DMS79 treated with DMSO at 0.1 percent for 48 hours (cell line): ENCODE results near the gene HOGA1.
"Not testable (repeated sequence)": the region's sequence is repeated elsewhere in the genome, so short reads cannot be mapped to it uniquely, and the experiment has no call there.

Source experiments
- DNase-seq: peaks from one replicate; lab custom pipeline; 2025; lab: John Stamatoyannopoulos, UW

Gene HOGA1

DNA sequence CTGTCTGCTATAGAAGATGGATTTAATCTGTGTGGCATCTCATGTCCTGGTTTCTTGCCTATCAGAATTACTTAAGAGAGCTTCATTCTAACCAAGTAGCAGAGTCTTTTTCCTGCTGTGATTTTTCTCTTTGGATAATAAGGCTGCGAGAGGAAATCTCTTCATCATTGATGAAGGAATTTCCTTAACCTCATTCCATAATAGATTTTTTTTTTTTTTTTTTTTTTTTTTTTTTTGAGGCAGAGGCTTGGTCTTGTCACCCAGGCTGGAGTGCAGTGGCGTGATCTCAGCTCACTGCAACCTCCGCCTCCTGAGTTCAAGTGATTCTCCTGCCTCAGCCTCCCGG lies 65.2 kb downstream of the HOGA1 start:
- not testable (repeated sequence) for DNase-seq

DNA sequence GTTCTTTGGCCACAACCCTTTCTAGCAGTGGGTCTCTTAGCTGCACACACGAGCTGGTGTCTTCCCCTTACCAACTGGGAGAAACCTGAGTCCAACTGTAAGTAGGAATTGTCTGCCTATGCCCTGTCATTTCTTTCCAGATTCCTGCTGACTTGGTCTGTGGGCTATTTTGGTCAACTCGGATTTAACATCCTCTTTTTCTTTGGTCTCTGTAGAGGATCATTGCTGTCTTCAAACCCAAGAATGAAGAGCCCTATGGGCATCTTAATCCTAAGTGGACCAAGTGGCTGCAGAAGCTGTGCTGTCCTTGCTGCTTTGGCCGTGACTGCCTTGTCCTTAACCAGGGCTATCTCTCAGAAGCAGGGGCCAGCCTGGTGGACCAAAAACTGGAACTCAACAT lies 66.5 kb downstream of the HOGA1 start:
- no peak for DNase-seq

DNA sequence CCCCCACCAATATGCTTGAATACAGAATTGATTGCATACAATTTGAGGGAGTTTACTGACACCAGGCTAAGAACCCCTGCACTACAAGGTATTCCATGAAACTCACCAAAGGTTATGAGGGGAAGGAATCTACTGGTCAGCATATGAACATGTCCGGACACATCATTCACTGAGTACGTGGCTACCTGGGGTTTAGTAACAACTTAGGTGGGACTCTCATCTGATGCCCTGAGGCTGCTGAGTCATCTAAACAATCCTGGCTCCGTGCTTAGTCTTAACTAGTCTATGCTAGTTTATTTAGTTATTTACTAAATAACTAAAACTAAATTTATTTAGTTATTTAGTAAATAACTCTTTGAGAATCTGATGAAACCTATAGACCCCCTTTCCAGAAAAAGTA lies 67.6 kb downstream of the HOGA1 start:
- DNase-seq, result no peak

- DNase-seq, result no peak
Observed at GRCh38 chr10:97656777-97657176, 72.6 kb downstream of the HOGA1 start.

DNA sequence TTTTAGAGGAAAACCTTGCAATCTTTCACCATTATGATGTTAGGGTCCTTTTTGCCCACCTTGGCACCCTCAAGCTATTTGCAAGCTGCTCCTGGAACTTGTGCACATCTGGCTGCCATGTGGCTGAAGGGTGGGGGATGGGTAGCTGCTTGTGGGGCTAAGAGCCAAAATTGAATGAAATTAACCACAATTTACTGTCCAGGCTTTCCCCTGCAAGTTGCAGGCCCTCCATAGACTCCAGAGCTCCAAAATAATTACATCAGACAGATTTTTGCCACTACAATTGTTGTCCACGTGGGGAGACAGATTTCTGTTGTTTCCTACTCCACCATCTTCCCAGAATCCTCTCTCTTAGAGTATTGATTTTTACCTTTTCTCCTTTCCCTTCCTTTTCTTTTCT lies 75.4 kb downstream of the HOGA1 start:
- no peak for DNase-seq
